GM12801 (cell line): ENCODE measurements around the gene RIPOR2.

ENCODE experiments used
- TF ChIP-seq, protein P1 (sequence below): IDR thresholded peaks from one replicate; pipeline ENCODE4 v1.5.1; 2011; ENCODE audit warnings: control low read depth; ENCODE audit not compliant: insufficient read length; ENCODE audit errors: extremely low read depth

RIPOR2 gene

DNA sequence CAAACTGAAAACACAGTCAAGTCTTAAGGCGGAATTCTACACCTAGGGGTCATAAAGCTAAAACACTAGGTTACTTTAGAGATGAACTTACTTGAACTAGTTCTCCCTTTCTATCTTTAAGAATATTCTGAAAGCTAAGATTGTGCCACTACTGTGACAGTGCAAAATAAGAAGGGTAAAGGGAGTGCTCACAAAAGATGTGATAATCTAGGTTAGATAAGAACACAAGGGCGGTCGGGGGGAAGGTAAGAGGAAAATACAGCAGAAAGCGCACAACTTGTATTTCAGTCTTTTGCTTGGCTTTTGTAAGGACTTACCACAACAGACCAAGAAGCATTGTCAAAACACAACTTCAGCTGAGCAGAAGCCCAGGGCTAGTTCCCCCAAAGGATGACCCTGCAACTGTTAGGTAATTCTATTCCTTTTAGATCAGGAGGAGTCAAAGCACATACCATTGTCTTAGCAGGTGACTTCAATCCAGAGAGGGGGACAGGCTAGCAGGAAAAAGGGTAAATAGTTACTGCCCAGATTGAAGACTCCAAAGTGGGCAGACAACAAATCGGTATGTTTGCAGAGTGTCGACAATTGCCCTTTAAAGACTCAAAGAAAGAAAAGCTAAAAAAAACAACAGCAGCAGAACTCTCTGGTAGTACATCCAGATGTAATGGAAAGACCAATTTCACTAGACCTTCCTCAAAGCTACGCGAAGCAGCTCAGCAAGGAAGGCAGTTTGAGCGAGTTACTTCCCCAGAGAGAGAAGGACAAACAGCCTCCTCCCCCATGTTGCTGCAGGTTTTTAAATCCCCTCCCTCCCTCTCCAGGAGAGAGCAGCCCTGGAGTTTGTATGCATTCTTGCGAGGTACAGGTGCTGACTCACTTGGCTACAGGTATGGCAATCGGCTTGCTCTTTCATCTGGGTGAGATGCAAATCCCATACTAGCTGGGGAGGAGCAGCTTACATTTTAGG, 59.0 kb downstream of the RIPOR2 start:
- TF ChIP-seq, protein P1, sequence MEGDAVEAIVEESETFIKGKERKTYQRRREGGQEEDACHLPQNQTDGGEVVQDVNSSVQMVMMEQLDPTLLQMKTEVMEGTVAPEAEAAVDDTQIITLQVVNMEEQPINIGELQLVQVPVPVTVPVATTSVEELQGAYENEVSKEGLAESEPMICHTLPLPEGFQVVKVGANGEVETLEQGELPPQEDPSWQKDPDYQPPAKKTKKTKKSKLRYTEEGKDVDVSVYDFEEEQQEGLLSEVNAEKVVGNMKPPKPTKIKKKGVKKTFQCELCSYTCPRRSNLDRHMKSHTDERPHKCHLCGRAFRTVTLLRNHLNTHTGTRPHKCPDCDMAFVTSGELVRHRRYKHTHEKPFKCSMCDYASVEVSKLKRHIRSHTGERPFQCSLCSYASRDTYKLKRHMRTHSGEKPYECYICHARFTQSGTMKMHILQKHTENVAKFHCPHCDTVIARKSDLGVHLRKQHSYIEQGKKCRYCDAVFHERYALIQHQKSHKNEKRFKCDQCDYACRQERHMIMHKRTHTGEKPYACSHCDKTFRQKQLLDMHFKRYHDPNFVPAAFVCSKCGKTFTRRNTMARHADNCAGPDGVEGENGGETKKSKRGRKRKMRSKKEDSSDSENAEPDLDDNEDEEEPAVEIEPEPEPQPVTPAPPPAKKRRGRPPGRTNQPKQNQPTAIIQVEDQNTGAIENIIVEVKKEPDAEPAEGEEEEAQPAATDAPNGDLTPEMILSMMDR = no peak

DNA sequence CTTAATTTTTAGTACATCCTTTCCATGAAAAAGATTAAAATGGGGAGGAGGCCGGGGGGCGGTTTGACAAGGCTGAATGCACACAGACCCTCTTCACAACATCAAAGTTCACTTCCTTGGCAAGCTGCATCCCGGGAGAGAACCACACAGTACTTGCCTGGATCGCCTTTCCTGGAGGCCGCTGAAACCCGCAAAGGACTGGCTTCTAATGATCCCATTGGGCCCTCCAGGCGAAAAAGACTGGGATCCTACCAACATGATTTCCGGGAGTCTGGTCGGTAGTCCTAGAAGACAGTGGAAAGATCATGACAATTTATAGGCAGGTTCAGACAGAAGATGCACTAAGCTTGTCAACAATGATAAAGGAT, 60.2 kb downstream of the RIPOR2 start:
- TF ChIP-seq, protein P1 = no peak

DNA sequence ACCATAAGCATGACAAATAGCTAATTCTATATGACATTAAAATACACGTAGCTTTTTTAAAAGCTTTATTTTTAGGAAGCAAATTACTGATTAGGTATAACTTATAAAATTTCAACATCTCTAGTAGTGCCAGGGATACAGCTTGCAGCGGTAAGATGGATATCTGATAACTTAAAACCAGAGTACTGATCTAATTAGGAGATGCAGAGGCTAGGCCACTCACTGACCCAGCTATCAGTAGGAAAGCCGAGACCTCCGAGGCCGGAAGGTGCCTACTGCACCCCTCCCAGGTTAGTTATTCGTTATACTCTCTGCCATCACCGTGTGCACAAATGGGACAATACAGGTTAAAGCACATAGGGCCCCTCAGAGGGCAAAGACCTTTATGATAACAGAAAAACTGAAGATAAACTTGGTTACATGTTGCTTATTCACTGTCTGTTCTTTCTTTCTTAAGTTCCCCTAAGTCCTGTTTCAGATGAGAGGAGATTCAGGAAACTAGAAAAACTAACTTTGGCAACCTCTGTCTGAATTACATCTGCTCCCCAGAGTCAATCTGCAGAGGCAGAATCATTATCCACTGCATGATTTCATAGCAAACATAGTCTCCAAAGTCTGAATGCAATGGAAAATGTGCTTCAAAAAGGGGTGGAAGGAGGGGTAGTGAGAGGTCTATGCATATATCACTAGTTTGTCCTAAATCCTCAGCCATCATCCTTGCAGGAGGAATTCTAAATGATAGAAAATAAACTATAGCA, 60.8 kb downstream of the RIPOR2 start:
- TF ChIP-seq, protein P1 = no peak

DNA sequence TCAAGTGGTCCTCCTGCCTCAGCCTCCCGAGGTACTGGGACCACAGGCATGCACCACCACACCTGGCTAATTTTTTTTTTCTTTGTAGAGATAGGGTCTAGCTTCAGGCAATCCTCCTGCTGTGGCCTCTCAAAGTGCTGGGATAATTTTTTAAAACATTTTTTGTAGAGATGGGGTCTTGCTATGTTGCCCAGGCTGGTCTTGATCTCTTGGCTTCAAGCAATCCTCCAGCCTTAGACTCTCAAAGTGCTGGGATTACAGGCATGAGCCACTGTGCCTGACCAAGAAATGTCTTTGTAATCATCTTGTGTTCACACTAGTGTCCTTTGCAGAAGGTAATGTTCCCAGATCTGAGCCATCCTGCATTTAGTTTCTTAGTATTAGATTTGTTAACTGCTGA, 61.6 kb downstream of the RIPOR2 start:
- TF ChIP-seq, protein P1 = no peak

DNA sequence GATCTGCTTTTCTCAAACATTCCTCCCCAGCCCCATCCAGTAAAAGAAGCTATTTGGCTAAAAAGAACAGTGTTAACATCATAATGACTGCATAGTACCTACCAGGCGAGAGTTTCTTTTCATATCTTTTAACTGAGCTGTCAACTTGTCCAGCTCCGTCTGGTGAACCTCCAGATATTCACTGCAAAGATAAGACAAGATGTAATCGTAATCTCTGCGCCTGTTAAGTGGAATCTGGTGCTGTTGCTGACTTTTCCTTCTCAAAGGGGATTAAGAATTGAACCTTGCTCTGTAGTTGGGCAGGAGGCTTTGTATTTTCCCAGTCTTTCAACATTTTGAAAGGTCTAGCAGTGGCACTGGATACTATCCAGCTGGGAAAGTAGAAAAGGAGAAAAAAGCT, 63.0 kb downstream of the RIPOR2 start:
- TF ChIP-seq, protein P1 = no peak

DNA sequence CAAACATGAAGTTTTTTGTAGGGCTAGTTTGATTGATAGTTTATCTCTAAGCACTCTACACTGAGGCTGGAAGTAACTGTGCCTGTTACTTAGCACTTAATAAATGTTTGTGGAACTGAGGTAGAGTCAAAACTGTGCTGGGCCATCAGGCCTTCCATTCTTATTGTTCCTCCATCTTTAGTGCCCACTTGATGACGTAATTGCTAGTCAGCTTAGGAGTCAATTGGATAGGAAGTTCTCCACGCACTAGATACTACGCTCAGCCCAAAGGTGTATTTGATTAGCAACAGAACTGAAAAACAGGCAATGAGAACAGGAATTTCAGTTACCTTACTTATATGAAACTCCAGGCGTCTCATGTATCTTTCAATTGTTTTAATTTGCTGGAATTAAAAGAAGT, 67.0 kb downstream of the RIPOR2 start:
- TF ChIP-seq, protein P1 = no peak

DNA sequence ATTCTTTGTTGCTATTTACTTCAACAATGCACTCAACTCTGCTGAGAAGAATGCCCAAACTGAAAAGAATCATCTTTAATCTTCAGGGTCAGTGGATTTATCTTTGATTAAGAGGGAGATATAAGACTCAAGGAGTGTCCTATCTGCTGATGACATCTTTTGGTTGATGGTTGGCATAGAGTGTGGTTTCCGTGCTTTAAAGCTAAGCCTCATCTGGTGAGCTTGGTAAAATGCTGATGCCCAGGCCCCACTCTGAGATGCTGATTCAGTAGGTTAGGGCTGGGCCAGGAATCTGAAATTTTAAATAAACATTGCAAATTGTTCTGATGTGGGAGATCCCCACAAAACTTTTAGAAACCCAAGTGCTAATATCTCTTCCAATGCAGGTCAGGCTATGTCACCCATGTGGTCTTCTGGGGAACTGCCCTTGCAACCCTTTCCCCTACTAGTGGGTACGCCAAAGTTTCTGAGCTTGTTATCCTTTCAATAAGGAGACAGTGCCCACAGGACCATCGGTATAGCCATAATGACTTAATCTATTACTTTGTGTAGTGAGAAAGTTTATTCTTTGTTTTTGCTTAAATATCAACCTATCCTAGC, 68.6 kb downstream of the RIPOR2 start:
- TF ChIP-seq, protein P1 = no peak
